ENCODE measurements around the gene PHOX2B.

- TF ChIP-seq EP300 (IDR thresholded peaks at IDR 0.05) (no peak), CTCF (IDR thresholded peaks at IDR 0.05) (no peak)
Observed at GRCh38 chr4:41734371-41734770, 14.2 kb downstream of the PHOX2B start.
